GM19351 (cell line): ENCODE results near the gene FXYD1.
"Not testable (repeated sequence)": the region's sequence is repeated elsewhere in the genome, so short reads cannot be mapped to it uniquely, and the experiment has no call there.

Source experiments
- ATAC-seq: cut with Tn5 transposase; IDR thresholded peaks from one replicate; pipeline ENCODE4 v1.9.1; 2021; ENCODE audit warnings: mild to moderate bottlenecking, moderate library complexity; ENCODE audit not compliant: unreplicated experiment

FXYD1 gene

DNA sequence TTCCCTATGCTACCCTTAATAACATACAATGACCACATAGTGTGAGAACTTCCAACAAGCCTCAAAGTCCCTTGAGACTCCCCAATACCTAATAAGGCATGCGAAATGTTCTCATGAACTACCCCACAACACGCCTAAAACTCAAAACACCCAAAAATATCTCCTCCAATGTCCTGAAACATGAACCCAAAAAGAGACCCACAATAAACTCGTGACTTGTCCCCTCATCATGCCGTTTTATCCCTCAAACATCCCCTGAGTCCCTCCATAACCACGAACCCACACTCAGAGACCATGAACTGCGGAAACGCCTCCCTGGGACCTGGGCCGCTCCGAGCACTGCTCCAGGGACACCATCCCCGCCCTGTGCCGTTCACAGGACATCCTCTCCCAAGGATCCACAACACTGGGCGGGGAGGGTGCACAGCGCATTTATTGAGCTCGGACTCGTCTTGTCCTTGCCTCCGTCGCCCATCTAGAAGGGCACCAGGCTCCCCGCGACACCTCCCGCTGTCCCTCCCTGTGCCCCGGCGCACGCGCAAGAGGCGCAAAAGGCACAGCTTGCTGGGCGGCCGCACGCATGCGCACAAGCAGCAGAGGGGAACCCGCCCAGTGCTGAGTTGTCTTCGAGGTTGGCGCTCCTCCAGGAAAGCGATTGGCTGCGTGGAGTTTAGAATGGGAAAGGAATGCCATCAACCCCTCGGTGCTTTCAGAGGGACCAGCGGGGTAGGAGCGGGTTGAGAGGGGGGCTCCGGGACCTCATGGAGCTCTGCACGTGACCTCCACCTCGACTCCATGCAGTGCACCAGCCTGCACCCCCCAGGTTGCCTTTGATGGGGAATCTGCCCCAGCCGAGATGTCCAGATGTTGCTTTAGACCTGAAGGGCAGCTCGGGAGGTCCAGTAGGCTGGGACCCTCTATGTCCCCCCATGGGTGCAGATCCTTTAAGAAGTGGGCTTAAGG, 14.2 kb upstream of the FXYD1 start:
- no peak for ATAC-seq

DNA sequence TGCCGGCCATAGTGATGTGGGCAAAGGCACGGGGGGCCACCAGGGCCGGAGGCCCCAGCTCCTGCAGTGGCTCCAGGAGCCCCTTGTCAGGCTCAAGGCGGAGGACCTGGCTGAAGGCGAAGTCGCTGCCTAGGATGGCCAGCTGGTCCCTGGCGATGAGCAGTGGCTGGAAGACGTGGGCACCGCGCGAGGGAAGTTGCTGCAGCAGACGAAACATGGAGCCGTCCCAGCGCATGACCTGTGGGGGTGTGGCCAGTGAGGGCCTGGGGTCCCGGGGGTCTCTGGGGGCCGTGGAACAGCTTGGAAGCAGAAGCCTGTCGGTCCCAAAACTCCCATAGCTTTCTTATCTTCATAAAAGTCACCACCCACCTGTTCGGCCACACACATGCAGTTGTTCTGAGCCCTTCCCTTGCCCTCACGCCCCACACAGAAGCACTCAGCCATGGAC, 13.3 kb upstream of the FXYD1 start:
- ATAC-seq, result no peak

DNA sequence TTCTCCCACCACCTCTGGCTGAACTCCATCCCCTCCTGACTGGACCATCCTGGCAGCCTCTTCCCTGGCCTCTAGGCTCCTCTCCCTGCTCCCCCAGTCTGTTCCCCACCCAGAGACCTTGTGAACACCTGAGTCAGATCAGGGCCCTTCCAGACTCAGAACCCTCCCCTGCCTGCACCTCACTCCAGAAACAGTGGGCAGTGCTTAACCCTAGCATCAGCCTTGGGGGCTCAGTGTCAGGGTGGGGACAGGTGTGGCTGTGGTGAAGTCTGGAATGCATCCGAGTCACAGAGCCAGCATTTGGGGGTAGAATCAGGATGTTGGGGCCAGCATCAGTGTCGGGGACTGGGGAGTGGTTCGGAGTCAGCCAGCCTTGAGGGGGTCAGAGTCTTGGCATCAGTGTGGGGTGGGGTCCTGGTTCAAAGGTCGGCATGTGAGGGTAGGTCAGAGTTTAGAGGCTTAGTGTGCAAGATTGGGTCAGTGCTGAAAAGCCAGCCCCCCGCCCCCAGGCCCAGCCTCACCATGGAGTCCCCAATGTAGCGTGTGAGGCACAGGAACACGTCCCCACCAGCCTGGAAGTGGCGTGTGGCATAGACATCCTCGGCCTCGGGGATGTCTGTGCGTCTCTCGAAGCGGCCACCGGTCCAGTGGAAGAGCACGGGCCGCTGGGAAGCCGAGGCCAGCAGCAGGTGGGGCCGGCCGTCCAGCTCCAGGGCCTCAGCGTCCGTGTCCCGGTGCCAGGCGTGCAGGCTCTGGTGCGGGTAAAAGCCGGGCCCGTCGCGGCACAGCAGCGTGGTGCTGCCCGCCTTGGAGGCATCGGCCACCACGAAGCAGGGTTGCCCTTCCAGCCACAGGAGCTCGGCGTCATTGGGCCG, 12.6 kb upstream of the FXYD1 start:
- ATAC-seq, result no peak

DNA sequence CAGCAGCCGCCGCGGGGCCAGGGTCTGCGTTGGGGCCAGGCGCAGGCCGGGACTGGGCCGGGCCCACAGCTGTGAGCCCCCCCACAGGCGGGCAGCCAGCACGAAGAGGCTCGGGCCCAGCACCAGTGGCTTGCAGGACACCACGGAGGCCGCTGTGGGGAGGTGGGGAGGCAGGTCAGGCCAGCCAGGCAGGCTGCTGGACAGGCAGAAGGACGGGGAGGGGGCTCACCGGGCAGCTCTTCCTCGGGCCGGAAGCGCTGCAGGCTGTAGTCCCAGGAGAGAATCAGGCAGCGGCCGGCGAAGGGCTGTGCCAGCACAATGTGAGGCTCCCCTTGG, 12.0 kb upstream of the FXYD1 start:
- ATAC-seq, result no peak

DNA sequence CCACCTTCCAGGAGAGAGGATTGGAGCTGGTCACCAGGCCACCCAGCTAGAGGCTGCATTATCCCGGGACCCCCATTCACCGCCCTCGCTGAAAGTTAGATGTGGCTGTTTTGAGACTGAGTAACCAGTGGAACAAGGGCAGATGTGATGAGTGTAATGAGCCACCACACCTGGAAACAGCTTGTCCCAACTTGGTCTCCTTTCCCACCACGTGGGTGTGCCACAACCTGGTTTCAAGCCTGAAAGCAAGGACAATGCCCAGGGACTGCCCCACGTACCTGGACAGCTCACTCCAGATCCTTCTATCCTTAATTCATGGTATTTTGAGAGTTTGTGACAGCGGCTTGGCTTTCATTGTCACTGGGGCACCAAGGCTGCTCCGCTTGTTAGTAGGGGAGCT, 10.8 kb upstream of the FXYD1 start:
- no peak for ATAC-seq

DNA sequence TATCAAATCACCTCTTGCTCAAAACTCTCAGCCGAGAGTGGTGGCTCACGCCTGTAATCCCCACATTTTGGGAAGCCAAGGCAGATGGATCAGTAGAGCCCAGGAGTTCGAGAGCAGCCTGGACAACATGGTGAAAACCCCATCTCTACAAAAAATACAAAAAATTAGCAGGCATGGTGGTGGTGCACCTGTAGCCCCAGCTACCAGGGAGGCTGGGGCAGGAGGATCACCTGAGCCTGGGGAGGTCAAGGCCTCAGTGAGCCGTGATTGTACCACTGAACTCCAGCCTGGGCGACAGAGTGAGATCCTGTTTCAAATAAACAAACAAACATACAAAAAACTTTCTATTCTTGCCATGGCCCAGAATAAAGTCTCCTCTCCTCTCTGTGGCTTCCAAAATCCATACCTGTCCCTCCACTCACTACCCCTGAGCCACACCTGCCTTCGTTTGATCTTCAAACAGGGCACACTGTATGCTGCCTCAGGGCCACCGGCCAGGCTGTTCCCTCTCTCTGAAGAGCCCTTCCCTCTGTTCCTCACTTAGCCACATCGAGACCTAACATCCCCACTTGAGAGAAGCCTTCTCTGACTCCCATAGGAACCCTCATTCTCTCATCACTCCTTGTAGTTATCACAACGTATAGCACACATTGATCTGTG, 10.1 kb upstream of the FXYD1 start:
- ATAC-seq, result no peak

DNA sequence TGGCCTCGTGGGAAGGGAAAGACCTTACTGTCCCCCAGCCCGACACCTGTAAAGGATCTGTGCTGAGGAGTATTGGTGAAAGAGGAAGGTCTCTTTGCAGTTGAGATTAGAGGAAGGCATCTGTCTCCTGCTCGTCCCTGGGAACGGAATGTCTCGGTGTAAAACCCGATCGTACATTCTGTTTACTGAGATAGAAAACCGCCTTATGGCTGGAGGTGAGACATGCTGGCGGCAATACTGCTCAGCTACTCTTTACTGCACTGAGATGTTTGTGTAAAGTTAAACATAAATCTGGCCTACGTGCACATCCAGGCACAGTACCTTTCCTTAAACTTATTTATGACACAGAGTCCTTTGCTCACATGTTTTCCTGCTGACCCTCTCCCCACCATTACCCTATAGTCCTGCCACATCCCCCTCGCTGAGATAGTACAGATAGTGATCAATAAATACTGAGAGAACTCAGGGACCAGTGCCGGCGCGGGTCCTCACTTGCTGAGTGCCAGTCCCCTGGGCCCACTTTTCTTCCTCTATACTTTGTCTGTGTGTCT, 8.8 kb upstream of the FXYD1 start:
- ATAC-seq, result not testable (repeated sequence)

DNA sequence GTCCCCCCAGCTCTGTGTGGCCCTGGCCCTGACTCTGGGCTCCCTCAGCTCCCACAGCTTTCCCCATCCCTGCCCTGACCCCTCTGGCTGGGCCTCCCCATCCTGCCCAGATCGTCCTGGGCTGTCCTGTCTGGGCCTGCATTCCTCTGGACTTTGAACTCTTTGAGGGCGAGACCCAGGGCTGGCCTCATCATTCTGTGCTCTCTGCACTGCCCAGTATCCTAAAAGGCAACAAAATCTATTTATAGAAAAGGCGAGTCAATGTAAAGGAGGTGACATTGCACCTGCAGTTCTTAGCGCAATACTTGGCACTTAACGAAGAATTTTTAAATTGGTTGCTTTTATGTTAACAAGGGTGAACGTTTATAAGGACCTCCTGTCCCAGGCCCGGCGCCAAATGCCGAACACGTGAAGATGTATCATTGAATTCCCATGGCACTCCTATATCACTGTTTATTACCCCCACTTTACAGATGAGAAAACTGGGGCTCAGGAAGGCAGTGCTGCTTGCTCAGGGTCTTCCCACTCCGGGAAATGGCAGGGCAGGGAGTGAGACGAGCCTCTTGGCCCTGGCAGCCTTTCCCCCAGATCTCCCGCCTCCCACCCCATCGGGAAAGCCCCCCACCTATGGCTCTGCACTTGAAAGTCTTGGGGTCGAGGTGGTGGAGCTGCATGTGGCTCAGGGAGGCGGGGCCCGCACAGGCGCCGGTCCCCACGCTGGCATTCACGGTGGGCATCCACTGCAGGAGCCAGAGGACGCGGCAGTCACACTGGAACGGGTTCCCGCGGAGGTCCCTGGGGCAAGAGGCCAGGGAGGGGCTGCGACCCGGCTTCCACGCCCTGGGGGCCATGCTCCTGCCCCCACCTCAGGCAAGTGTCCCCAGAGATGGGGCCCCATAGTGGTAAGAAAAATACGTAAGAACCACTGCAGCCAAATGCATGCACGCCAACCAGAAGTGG, 7.6 kb upstream of the FXYD1 start:
- ATAC-seq, result no peak

DNA sequence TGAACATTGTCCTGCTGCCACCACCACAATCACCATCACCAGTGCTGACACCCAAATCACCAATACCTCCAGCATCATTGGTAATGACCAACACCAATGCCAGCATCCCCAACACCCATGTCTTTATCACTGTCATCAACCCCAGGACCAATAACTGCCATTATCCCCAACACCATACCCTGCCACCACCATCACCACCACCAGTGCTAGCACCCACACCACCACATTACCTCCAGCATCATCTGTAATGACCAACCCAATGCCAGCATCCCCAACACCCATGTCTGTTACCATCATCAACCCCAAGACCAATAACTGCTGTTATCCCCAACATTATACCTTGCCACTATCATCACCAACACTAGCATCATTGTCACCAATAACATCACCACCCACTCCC, 6.4 kb upstream of the FXYD1 start:
- no peak for ATAC-seq

DNA sequence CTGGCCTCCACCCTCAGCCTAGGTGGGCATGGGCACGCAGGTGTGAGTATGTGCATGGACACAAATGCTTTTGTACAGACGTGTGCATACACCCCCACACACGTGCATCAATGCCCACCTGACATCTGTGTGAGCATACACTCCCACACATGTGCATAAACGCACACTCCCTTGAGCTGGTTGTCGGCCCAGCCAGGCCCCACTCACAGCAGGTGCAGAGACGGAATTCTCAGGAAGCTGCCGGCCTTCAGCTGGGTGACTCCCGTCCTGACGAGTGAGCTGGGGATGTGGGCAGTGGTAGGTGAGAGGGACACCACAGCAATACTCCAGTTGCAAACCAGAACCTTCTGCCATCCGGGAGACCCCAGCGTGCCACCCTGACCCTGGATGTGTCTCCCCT, 4.8 kb upstream of the FXYD1 start:
- ATAC-seq, result no peak

DNA sequence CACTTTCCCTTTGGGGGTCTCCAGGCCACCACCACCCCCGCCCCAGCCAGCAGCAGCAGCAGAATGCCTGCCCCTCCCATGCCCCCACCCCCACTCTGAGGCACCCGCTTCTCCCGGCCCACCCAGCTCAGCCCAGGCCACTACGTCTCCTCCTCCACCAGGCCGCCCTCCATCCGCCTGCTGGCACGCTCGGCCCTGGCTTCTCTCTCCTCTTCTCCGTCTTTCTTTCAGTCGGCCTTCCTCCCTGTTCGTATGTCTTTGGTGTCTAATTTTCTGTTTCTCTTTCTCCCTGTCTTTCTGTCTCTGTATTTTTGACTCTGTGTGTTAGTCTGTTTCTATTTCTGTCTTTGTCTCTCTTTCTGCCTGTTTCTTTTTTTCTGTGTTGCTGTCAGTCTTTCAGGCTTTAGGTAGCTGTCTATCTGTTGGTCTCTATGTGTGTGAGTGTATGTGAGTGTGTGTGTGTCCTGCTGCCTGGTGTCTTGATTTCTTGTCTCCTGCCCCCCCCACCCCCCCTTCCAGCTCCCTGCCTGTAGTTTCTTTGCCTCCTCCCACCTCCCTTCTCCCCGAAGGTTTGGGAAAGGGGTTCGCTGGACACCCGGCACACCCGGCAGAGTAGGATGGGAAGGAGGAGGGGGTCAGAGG, 3.9 kb upstream of the FXYD1 start, which contains the start of gene LGI4:
LGI4 (minus strand) TSS at position 459 of the 642 bp plus-strand sequence; CDS start at position 80, 379 bp downstream.
- no peak for ATAC-seq

DNA sequence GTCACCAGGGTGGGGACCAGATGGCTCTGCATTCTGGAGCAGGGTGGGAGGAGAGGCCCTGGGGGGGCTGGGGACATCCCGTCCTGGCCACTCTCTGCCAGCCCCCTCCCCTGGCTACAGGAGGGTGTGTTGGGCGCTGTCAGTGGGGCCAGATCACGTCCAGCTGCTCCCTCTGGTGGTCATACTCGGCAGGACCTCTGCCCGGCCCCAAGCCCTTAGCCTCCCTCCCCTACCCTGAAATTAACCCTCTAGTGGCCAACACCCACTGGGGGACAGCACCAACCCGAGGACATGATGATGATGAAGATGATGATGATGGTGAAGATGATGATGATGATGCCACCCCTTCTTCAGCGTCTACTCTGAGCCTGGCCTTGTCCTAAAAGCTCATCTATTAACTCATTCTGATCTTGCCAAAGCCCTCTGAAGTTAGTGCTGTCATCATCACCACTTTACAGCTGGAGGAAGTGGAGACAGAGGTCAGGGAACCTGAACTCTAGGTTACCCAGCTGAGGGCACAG, 3.2 kb upstream of the FXYD1 start:
- no peak for ATAC-seq

DNA sequence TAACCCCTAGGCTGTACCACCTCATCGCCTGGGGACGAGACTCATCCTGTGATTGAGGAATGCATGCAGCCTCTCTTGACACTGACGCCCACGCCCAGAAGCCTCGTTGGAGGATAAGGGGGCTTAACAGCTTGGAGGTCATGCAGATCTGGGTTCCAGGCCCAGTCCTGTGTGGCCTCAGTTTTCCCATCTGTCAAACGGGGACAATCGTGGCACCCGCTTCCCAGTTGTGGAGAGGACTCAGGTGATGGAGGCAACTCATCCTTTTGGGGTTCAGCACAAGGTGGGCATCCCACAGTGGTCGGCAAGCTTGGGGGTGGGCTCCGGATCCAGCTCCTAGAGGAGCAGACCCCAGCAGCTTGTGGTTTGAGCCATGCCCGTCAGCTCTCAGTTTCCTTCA, 2.4 kb upstream of the FXYD1 start:
- no peak for ATAC-seq

DNA sequence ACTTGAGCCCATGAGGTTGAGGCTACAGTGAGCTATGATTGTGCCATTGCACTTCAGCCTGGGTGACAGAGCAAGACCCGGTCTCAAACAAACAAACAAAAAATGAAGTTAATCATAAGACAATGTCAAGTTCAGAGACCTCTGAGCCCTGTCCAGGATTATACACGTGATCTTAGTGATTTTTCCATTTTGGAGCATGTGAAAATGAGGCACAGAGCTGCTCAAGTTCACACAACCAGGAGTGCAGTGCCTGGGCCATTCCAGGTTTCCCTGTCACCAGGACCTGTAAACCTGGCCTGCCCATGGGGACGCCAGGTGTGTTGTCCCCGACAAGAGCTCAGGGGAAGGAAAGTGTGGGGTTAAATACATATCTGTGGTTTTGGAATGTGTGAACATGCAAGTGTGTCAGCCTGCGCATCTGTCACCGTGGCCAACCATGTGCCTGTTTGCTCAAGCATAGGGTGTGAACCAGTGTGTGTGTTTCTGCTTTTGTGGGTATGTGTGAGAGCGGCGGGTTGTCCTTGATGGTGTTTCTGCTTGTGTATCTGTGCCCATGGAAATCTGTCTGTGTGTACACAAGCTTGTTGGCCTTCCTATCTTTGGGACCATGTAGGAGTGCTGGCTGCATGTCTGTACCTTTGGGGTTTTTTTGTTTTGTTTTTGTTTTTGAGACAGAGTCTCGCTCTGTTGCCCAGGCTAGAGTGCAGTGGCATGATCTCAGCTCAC, 1.5 kb upstream of the FXYD1 start:
- ATAC-seq, result no peak

DNA sequence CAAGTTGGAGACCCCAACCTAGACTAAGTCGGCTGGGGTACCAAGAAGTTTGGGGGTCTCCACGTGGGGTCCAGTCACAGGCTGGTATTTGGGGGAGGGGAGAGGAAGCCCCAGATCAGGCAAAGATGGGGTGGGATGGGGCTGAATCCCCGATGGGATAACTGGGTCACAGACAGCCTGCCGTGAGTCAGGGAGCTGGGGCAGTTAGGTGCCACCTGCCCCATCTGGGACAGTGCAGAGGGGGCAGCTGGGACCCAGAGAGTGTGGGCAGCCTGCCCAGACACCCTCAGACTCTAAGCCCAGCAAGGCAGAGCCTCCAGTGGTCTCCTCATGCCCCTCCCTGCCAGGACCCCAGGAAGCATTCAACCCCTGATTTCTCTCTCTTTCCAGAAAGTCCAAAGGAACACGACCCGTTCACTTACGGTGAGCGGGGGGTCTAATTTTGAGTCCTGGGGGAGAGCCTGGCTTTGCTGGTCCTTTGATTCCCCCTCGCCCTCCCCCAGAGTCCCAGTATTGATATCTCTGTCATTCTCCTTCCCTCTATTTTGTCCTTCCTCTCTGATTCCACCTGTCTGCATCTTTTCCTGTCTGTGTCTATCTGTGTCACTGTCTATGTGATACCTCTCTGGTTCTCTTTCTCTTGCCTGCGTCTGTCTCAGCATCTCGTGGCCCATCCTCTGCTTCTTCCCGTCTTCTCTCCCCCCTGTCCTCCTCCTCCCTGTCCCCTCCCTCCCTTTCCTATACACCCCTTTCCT, 1.8 kb downstream of the FXYD1 start:
- no peak for ATAC-seq

DNA sequence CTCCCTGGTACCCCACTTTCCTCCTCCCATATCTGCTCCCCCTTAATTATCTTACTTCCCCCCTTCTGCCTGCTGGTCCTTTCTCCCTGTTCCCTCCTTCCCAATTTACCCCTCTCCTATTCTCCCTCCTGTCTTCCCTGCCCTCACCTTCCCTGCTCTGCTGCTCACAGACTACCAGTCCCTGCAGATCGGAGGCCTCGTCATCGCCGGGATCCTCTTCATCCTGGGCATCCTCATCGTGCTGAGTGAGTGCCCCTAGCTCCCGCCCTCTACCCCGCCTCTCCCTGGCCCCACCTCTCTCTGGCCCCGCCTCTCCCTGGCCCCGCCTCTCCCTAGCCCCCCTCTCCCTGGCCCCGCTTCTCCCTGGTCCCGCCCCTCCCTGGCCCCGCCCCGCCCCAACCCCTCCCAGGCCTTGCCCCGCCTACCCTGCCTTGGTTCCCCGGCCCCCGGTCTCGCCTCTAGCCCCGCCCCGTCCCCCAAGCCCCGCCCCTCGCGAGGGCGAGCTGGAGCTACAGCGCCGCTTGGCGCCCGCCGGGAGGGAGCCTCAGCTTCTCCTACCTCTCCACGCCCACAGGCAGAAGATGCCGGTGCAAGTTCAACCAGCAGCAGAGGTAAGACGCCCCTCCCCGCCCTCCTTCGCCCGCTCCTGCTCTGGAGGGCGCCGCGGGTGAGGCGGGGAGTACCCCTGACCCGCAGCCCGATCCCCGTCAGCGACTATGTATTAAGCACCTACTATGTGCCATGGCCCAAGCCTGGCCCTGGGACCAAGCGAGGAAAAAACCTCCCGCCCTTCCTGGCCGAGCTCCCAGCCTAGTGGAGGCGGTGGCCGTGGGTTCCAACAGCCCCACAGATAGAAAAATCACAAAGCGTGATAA, 2.6 kb downstream of the FXYD1 start:
- peak; percentile 79 for ATAC-seq
